HepG2 (cell line): ENCODE results near the gene MOCS1.

Source experiments
- ATF6 ChIP-seq: sonication (generic); formaldehyde crosslinking; conservative IDR thresholded peaks from 2 replicates; pipeline ENCODE4 v1.4.0; 2020; ENCODE audit warnings: missing genetic modification reagents
- CTCF ChIP-seq: sonication (generic); formaldehyde crosslinking; IDR thresholded peaks from 2 replicates; pipeline ENCODE4 v1.5.0; 2020; ENCODE audit warnings: mild to moderate bottlenecking, missing genetic modification reagents, moderate library complexity
- PCBP2 ChIP-seq: fragments of 200-400 bp; formaldehyde crosslinking; optimal IDR thresholded peaks from 2 replicates; pipeline ENCODE3; 2018; ENCODE audit warnings: low read length, low read depth; ENCODE audit not compliant: poor library complexity, severe bottlenecking
- SIN3A ChIP-seq: IDR thresholded peaks from 2 replicates; pipeline ENCODE4 v1.6.1; 2011; ENCODE audit warnings: low read depth, mild to moderate bottlenecking, control low read depth, low read length, borderline replicate concordance
- SMARCC2 ChIP-seq: fragments of 450-650 bp; IDR thresholded peaks from 2 replicates; pipeline ENCODE4 v1.6.1; 2017; ENCODE audit warnings: antibody characterized with exemption, mild to moderate bottlenecking
- ZNF207 ChIP-seq: fragments of 450-650 bp; IDR thresholded peaks from 2 replicates; pipeline ENCODE4 v1.6.1; 2016; ENCODE audit warnings: antibody characterized with exemption, borderline replicate concordance
- ZNF263 ChIP-seq: sonication (generic); formaldehyde crosslinking; IDR thresholded peaks from 2 replicates; pipeline ENCODE4 v1.4.0; 2020; ENCODE audit warnings: missing genetic modification reagents
- ZNF691 ChIP-seq: sonication (generic); formaldehyde crosslinking; IDR thresholded peaks from 2 replicates; pipeline ENCODE4 v1.4.0; 2020; ENCODE audit warnings: missing genetic modification reagents, low read depth, mild to moderate bottlenecking, borderline replicate concordance
- TF ChIP-seq, protein P1 (sequence below): sonication (generic); formaldehyde crosslinking; IDR thresholded peaks from 2 replicates; pipeline ENCODE4 v1.4.0; 2020; ENCODE audit warnings: missing genetic modification reagents

DNA sequence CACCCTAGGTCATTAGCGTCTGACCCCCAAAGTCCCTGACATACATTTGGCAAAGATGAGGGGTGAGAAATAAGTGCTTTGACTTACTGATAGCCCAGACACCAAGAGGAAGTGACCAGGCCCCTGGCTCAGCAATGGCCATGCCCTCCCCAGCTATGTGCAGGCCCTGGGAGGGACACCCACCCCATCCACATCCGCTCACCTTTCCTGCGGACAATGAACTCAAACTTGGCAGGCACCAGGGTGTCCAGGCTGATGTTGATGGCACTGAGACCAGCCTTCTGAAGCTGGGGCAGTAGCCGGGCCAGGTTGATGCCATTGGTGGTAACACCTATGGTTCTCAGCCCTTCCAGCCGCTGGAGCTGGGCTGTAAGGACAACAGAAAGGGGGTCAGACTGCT is 18.4 kb downstream of the MOCS1 start:
- TF ChIP-seq ZNF263 (CRISPR knock-in tag) (no peak), ZNF691 (CRISPR knock-in tag) (no peak), SMARCC2 (no peak), ATF6 (CRISPR knock-in tag) (no peak), SIN3A (no peak), PCBP2 (no peak), ZNF207 (no peak), CTCF (no peak)
- TF ChIP-seq, protein P1, sequence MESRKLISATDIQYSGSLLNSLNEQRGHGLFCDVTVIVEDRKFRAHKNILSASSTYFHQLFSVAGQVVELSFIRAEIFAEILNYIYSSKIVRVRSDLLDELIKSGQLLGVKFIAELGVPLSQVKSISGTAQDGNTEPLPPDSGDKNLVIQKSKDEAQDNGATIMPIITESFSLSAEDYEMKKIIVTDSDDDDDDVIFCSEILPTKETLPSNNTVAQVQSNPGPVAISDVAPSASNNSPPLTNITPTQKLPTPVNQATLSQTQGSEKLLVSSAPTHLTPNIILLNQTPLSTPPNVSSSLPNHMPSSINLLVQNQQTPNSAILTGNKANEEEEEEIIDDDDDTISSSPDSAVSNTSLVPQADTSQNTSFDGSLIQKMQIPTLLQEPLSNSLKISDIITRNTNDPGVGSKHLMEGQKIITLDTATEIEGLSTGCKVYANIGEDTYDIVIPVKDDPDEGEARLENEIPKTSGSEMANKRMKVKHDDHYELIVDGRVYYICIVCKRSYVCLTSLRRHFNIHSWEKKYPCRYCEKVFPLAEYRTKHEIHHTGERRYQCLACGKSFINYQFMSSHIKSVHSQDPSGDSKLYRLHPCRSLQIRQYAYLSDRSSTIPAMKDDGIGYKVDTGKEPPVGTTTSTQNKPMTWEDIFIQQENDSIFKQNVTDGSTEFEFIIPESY (CRISPR knock-in tag): no peak
